Measurements from ENCODE around the gene FGF12. TPM values are rescaled to one million over a fixed set of nuclear protein-coding genes. Genes with fewer than 3 reads are reported as not detected.

The FGF12 gene
- total RNA-seq, 2 experiments from 2014 or later = not detected

DNA sequence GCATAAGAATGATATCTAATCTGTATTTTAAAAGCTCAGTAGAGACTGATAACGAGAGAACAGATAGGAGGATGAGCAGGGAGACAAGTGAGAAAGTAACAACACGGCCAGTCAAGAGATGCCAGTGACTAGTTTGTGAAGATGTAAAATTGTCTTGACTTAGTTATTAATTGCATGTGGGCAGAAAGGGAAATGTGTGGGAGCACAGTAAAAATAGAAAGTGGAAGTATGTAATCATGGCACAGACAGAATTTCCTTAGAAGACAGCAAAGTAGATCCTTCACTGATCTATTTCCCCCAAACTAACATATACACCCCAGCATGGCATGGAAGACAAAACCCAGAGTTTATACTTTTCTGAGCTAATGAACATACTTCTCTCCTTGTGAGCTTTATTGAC, 344.5 kb downstream of the FGF12 start:
- H3K9me3 ChIP-seq (ENCODE audit: control insufficient read depth in 1 of 2, insufficient read depth in 1 of 2, low read length in 2 of 2) = no peaks in the 10 kb centered on the region
- Mint-ChIP-seq H3K27me3 (no peaks in the 10 kb centered on the region), H3K4me1 (ENCODE audit: low read depth) (no peaks in the 10 kb centered on the region), H3K36me3 (ENCODE audit: low read depth) (no peaks in the 10 kb centered on the region), H3K4me3 (no peak overlapping the region), H3K9me3 (no peaks in the 10 kb centered on the region), H3K27ac (no peak overlapping the region)
- ATAC-seq (ENCODE audit: poor library complexity) = no peak
- H3K27me3 ChIP-seq (ENCODE audit: control insufficient read depth in 1 of 2, insufficient read depth in 2 of 2, low read length in 2 of 2) = no peaks in the 10 kb centered on the region
- no peak overlapping the region for H3K4me3 ChIP-seq (ENCODE audit: low read length)
- ChIA-PET CTCF (no interaction called here), POLR2A (no interaction called here)
- no peaks in the 10 kb centered on the region for H3K4me1 ChIP-seq (ENCODE audit: insufficient read depth, low read length)
- intact Hi-C loops (cut with DNase I, micrococcal nuclease) = no loop called here
- DNase-seq = no peak
- no peak overlapping the region for H3K27ac ChIP-seq (ENCODE audit: low read depth in 1 of 2, low read length in 2 of 2)
- no peak for TF ChIP-seq CTCF (IDR thresholded peaks at IDR 0.05)
- H3K36me3 ChIP-seq (ENCODE audit: insufficient read depth, low read length) = no peaks in the 10 kb centered on the region

GRCh38 chr3:192373586-192373985, 353.8 kb downstream of the FGF12 start:
- Histone ChIP-seq H3K27ac (ENCODE audit: low read depth in 1 of 2, low read length in 2 of 2) (no peak overlapping the region), H3K4me1 (ENCODE audit: insufficient read depth, low read length) (no peaks in the 10 kb centered on the region), H3K4me3 (ENCODE audit: low read length) (no peak overlapping the region), H3K27me3 (ENCODE audit: control insufficient read depth in 1 of 2, insufficient read depth in 2 of 2, low read length in 2 of 2) (no peaks in the 10 kb centered on the region), H3K9me3 (ENCODE audit: control insufficient read depth in 1 of 2, insufficient read depth in 1 of 2, low read length in 2 of 2) (no peaks in the 10 kb centered on the region), H3K36me3 (ENCODE audit: insufficient read depth, low read length) (no peaks in the 10 kb centered on the region)
- ChIA-PET POLR2A (no interaction called here), CTCF (no interaction called here)
- Mint-ChIP-seq H3K4me1 (ENCODE audit: low read depth) (no peaks in the 10 kb centered on the region), H3K27me3 (no peaks in the 10 kb centered on the region), H3K36me3 (ENCODE audit: low read depth) (no peaks in the 10 kb centered on the region), H3K27ac (no peak overlapping the region), H3K4me3 (no peak overlapping the region), H3K9me3 (no peaks in the 10 kb centered on the region)
- DNase-seq = no peak
- intact Hi-C loops (cut with DNase I, micrococcal nuclease) = no loop called here
- no peak for TF ChIP-seq CTCF (IDR thresholded peaks at IDR 0.05)
- no peak for ATAC-seq (ENCODE audit: poor library complexity)

GRCh38 chr3:192373032-192373431, 354.3 kb downstream of the FGF12 start:
- Histone ChIP-seq H3K4me3 (ENCODE audit: low read length) (no peak overlapping the region), H3K9me3 (ENCODE audit: control insufficient read depth in 1 of 2, insufficient read depth in 1 of 2, low read length in 2 of 2) (no peaks in the 10 kb centered on the region), H3K4me1 (ENCODE audit: insufficient read depth, low read length) (no peaks in the 10 kb centered on the region), H3K27me3 (ENCODE audit: control insufficient read depth in 1 of 2, insufficient read depth in 2 of 2, low read length in 2 of 2) (no peaks in the 10 kb centered on the region), H3K36me3 (ENCODE audit: insufficient read depth, low read length) (no peaks in the 10 kb centered on the region), H3K27ac (ENCODE audit: low read depth in 1 of 2, low read length in 2 of 2) (no peak overlapping the region)
- Mint-ChIP-seq H3K27ac (no peak overlapping the region), H3K4me3 (no peak overlapping the region), H3K4me1 (ENCODE audit: low read depth) (no peaks in the 10 kb centered on the region), H3K36me3 (ENCODE audit: low read depth) (no peaks in the 10 kb centered on the region), H3K9me3 (no peaks in the 10 kb centered on the region), H3K27me3 (no peaks in the 10 kb centered on the region)
- intact Hi-C loops (cut with DNase I, micrococcal nuclease) = no loop called here
- ChIA-PET POLR2A (no interaction called here), CTCF (no interaction called here)
- TF ChIP-seq CTCF (IDR thresholded peaks at IDR 0.05) = no peak
- no peak for ATAC-seq (ENCODE audit: poor library complexity)
- DNase-seq = no peak
